Glutamatergic neuron (in vitro differentiated cells): Measurements from ENCODE around the gene FBH1. TPM values are rescaled to one million over a fixed set of nuclear protein-coding genes. Genes with fewer than 3 reads are reported as not detected.
"Not testable (repeated sequence)": the region's sequence is repeated elsewhere in the genome, so short reads cannot be mapped to it uniquely, and the experiment has no call there.

ENCODE experiments used
- DNase-seq: peaks from one replicate; pipeline ENCODE4 v3.0.0; 2022
- H3K27ac Mint-ChIP-seq: one replicate; pipeline ENCODE4 v1.8.0; 2020; ENCODE audit warnings: mild to moderate bottlenecking, mixed read lengths, inconsistent platforms; ENCODE audit not compliant: unreplicated experiment
- H3K27me3 Mint-ChIP-seq: one replicate; pipeline ENCODE4 v1.8.0; 2020; ENCODE audit warnings: mild to moderate bottlenecking, moderate library complexity, mixed read lengths, inconsistent platforms; ENCODE audit not compliant: unreplicated experiment
- H3K36me3 Mint-ChIP-seq: one replicate; pipeline ENCODE4 v1.8.0; 2020; ENCODE audit warnings: mild to moderate bottlenecking, mixed read lengths, inconsistent platforms; ENCODE audit not compliant: unreplicated experiment
- H3K4me1 Mint-ChIP-seq: one replicate; pipeline ENCODE4 v1.8.0; 2020; ENCODE audit warnings: mild to moderate bottlenecking, low read depth, mixed read lengths, inconsistent platforms; ENCODE audit not compliant: unreplicated experiment
- H3K4me3 Mint-ChIP-seq: one replicate; pipeline ENCODE4 v1.8.0; 2020; ENCODE audit warnings: mild to moderate bottlenecking, mixed read lengths, inconsistent platforms; ENCODE audit not compliant: unreplicated experiment
- H3K9me3 Mint-ChIP-seq: one replicate; pipeline ENCODE4 v1.8.0; 2020; ENCODE audit warnings: mild to moderate bottlenecking, moderate library complexity, mixed read lengths, inconsistent platforms; ENCODE audit not compliant: unreplicated experiment
- CTCF ChIP-seq: fragments of 200-600 bp; sonication (generic); IDR thresholded peaks from one replicate; pipeline ENCODE4 v1.5.0; 2021; ENCODE audit not compliant: partially characterized antibody, unreplicated experiment
- total RNA-seq: library from RNA; stranded (reverse); fragmentation: NEBNext Ultra II Directional; extraction: Animal tissue kit (Norgen Biotek cat#: 25700); gene quantifications from one replicate; pipeline ENCODE4 v1.2.1, GENCODE V29; 2021; ENCODE audit not compliant: unreplicated experiment

Gene FBH1
- total RNA-seq, 1 donor from 2014 or later: 65.0 TPM

GRCh38 chr10:5844345-5845055, 45.5 kb upstream of the FBH1 start:
- Mint-ChIP-seq H3K36me3 (no peaks in the 10 kb centered on the region), H3K4me1 (peaks cover 4% of the 10 kb centered on the region), H3K9me3 (peaks cover 3% of the 10 kb centered on the region), H3K4me3 (no peak overlapping the region), H3K27me3 (peaks cover 3% of the 10 kb centered on the region), H3K27ac (no peak overlapping the region)
- no peak for DNase-seq
- no peak for TF ChIP-seq CTCF

GRCh38 chr10:5846667-5847066, 43.4 kb upstream of the FBH1 start:
- H3K27me3 Mint-ChIP-seq, H3K36me3 Mint-ChIP-seq, H3K9me3 Mint-ChIP-seq, H3K4me1 Mint-ChIP-seq, H3K27ac Mint-ChIP-seq, H3K4me3 Mint-ChIP-seq, DNase-seq: not testable (repeated sequence)

- DNase-seq: no peak
- Mint-ChIP-seq H3K27ac (no peak overlapping the region), H3K36me3 (peaks cover 6% of the 10 kb centered on the region), H3K27me3 (no peaks in the 10 kb centered on the region), H3K4me1 (no peaks in the 10 kb centered on the region), H3K9me3 (no peaks in the 10 kb centered on the region), H3K4me3 (no peak overlapping the region)
- TF ChIP-seq CTCF: no peak
Measured at GRCh38 chr10:5854131-5854475, 35.9 kb upstream of the FBH1 start.

- H3K36me3 Mint-ChIP-seq: peaks cover 6% of the 10 kb centered on the region
- DNase-seq: no peak
- no peak for TF ChIP-seq CTCF
- no peak overlapping the region for H3K4me3 Mint-ChIP-seq
- H3K27ac Mint-ChIP-seq: no peak overlapping the region
- no peaks in the 10 kb centered on the region for H3K9me3 Mint-ChIP-seq
- H3K27me3 Mint-ChIP-seq: no peaks in the 10 kb centered on the region
- no peaks in the 10 kb centered on the region for H3K4me1 Mint-ChIP-seq
Measured at GRCh38 chr10:5855979-5856700, 33.9 kb upstream of the FBH1 start.

- Mint-ChIP-seq H3K27ac (no peak overlapping the region), H3K36me3 (peaks cover 6% of the 10 kb centered on the region)
Measured at GRCh38 chr10:5856701-5857004, 33.4 kb upstream of the FBH1 start.

More at GRCh38 chr10:5856701-5857004, 33.4 kb upstream of the FBH1 start:
- TF ChIP-seq CTCF: no peak
- H3K27me3 Mint-ChIP-seq: no peaks in the 10 kb centered on the region
- peaks cover 2% of the 10 kb centered on the region for H3K9me3 Mint-ChIP-seq
- H3K4me3 Mint-ChIP-seq: no peak overlapping the region
- H3K4me1 Mint-ChIP-seq: no peaks in the 10 kb centered on the region
- DNase-seq: no peak
